HUES6 (cell line): ENCODE measurements around the gene ANKMY1.

ENCODE experiments used
- H3K27ac ChIP-seq: 2 replicates; pipeline ENCODE4 v1.7.0; 2013; ENCODE audit warnings: low read depth, mild to moderate bottlenecking, low read length, inconsistent platforms
- H3K27me3 ChIP-seq: 2 replicates; pipeline ENCODE4 v1.6.1; 2013; ENCODE audit warnings: low read length; ENCODE audit not compliant: control insufficient read depth, insufficient read depth
- H3K36me3 ChIP-seq: 2 replicates; pipeline ENCODE4 v1.6.1; 2013; ENCODE audit warnings: low read length; ENCODE audit not compliant: control insufficient read depth, insufficient read depth
- H3K4me1 ChIP-seq: 2 replicates; pipeline ENCODE4 v1.6.1; 2013; ENCODE audit warnings: low read length; ENCODE audit not compliant: control insufficient read depth, insufficient read depth
- H3K4me3 ChIP-seq: 2 replicates; pipeline ENCODE4 v1.5.1; 2013; ENCODE audit warnings: low read depth, low read length
- H3K9ac ChIP-seq: one replicate; pipeline ENCODE4 v1.6.1; 2013; ENCODE audit warnings: mild to moderate bottlenecking, low read length
- H3K9me3 ChIP-seq: 2 replicates; pipeline ENCODE4 v1.6.1; 2013; ENCODE audit warnings: low read depth, low read length; ENCODE audit not compliant: control insufficient read depth, insufficient read depth

Gene ANKMY1

GRCh38 chr2:240593026-240593702, 35.4 kb upstream of the ANKMY1 start:
- Histone ChIP-seq H3K27me3 (no peaks in the 10 kb centered on the region), H3K36me3 (peaks cover 63% of the 10 kb centered on the region), H3K27ac (no peak overlapping the region), H3K4me1 (no peaks in the 10 kb centered on the region), H3K9me3 (no peaks in the 10 kb centered on the region), H3K9ac (no peak overlapping the region), H3K4me3 (no peak overlapping the region)

- H3K36me3 ChIP-seq, result peaks cover 50% of the 10 kb centered on the region
- no peaks in the 10 kb centered on the region for H3K27me3 ChIP-seq
Measured at GRCh38 chr2:240591784-240592183, 34.0 kb upstream of the ANKMY1 start.

DNA sequence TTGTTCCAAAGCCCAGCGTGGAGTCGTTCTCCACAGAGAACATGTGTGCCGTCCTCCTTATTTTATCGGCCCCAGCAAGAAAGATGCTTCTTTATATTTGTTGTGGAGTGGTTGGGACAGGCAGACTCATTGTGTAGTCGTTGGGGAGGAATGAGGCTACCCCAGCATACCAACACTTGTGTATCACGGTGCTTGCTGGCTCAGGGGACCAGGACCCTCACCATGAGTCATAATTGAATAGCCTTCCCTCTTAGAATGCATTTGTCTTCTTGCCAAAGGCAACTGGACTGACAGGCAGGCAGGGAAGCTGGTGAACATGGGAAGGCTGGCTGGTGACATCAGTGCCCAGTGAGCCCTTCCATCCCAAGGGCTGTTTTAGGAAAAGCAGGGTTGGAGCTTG, 33.4 kb upstream of the ANKMY1 start:
- no peak overlapping the region for H3K27ac ChIP-seq
- H3K27me3 ChIP-seq, result no peaks in the 10 kb centered on the region
- H3K9me3 ChIP-seq, result no peaks in the 10 kb centered on the region
- peaks cover 46% of the 10 kb centered on the region for H3K36me3 ChIP-seq
- H3K4me3 ChIP-seq, result no peak overlapping the region
- peaks cover 9% of the 10 kb centered on the region for H3K4me1 ChIP-seq
- no peak overlapping the region for H3K9ac ChIP-seq

More at GRCh38 chr2:240591784-240592183, 34.0 kb upstream of the ANKMY1 start:
- Histone ChIP-seq H3K27ac (no peak overlapping the region), H3K4me1 (peaks cover 9% of the 10 kb centered on the region), H3K9ac (no peak overlapping the region), H3K9me3 (no peaks in the 10 kb centered on the region), H3K4me3 (no peak overlapping the region)

GRCh38 chr2:240590681-240591111, 32.9 kb upstream of the ANKMY1 start:
- peaks cover 9% of the 10 kb centered on the region for H3K4me1 ChIP-seq
- H3K4me3 ChIP-seq, result no peak overlapping the region
- H3K27ac ChIP-seq, result no peak overlapping the region
- no peaks in the 10 kb centered on the region for H3K9me3 ChIP-seq
- H3K27me3 ChIP-seq, result no peaks in the 10 kb centered on the region
- H3K36me3 ChIP-seq, result peaks cover 41% of the 10 kb centered on the region
- no peak overlapping the region for H3K9ac ChIP-seq

- H3K27ac ChIP-seq, result no peak overlapping the region
- no peaks in the 10 kb centered on the region for H3K9me3 ChIP-seq
- no peaks in the 10 kb centered on the region for H3K27me3 ChIP-seq
- peaks cover 41% of the 10 kb centered on the region for H3K36me3 ChIP-seq
- peaks cover 13% of the 10 kb centered on the region for H3K4me1 ChIP-seq
- no peak overlapping the region for H3K4me3 ChIP-seq
- H3K9ac ChIP-seq, result no peak overlapping the region
Measured at GRCh38 chr2:240589850-240590525, 32.2 kb upstream of the ANKMY1 start.

DNA sequence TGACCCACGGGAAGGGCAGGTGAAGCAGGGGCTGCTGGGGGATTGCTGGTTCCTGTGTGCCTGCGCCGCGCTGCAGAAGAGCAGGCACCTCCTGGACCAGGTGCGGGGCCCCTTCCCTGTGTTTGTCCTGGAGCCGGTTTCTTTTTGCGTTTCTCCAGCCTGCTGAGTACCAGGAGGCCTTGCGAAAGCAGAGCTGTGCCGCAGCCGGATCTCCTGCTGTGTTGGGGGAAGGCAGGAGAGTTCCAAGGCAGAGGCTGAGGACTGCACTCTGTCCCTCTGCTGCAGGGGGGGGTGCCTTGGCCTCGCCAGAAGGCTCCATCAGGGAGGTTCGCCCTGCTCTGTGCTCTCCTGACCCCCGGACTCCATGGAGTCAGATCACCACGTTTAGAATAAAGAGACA, 31.6 kb upstream of the ANKMY1 start:
- H3K4me1 ChIP-seq, result peaks cover 18% of the 10 kb centered on the region
- no peaks in the 10 kb centered on the region for H3K9me3 ChIP-seq
- no peak overlapping the region for H3K27ac ChIP-seq
- H3K27me3 ChIP-seq, result no peaks in the 10 kb centered on the region
- no peak overlapping the region for H3K4me3 ChIP-seq
- no peak overlapping the region for H3K9ac ChIP-seq
- H3K36me3 ChIP-seq, result peaks cover 41% of the 10 kb centered on the region

- H3K4me3 ChIP-seq, result no peak overlapping the region
- no peaks in the 10 kb centered on the region for H3K9me3 ChIP-seq
- H3K4me1 ChIP-seq, result peaks cover 18% of the 10 kb centered on the region
- no peak overlapping the region for H3K9ac ChIP-seq
- H3K27me3 ChIP-seq, result no peaks in the 10 kb centered on the region
- no peak overlapping the region for H3K27ac ChIP-seq
- H3K36me3 ChIP-seq, result peaks cover 39% of the 10 kb centered on the region
Measured at GRCh38 chr2:240588669-240589068, 30.9 kb upstream of the ANKMY1 start.

- H3K4me3 ChIP-seq, result peak overlapping the region; percentile 78
- H3K9me3 ChIP-seq, result no peaks in the 10 kb centered on the region
- peaks cover 34% of the 10 kb centered on the region for H3K36me3 ChIP-seq
- H3K27me3 ChIP-seq, result no peaks in the 10 kb centered on the region
- no peak overlapping the region for H3K9ac ChIP-seq
- peaks cover 18% of the 10 kb centered on the region for H3K4me1 ChIP-seq
- no peak overlapping the region for H3K27ac ChIP-seq
Measured at GRCh38 chr2:240588006-240588655, 30.3 kb upstream of the ANKMY1 start.

DNA sequence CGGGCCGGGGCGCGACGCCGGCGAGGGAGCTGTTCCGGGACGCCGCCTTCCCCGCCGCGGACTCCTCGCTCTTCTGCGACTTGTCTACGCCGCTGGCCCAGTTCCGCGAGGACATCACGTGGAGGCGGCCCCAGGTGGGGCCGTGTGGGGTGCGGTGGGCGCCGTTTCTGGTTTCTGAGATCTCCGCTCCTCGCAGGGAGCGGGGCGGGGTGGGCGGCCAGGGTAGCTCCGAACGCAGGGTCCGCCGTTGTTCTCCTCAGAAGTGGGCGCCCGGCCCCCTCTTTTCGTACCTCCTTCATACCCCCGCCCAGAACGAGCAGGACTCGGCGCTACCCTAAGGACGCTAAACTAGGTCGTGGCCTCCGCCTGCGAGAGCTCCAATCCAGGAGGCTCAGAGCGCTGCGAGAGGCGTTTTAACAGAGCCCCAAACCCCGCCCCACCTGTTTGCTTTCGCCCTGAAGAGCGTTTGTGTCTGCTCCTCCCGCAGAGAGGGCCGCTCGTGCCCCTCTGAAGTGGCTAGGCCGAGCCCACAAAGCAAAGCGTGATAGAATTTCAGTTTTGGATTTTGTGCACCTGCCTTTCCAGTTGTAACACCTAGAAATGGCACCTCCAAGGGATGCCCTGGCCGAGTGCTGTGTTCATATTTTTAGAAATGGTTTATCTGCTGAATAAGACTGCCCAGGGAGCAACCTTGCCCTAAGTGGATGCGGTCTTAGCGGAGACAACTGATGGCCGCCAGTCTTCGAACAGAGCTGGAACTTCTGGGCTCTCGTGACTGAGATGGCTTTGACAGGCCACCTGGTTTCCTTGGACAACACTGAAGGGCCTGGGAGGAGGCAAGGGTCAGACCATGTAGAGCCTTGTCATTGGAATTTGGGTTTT, 29.4 kb upstream of the ANKMY1 start:
- Histone ChIP-seq H3K27ac (peak overlapping the region; percentile 85; the same call in 1 of the 2 replicates), H3K27me3 (no peaks in the 10 kb centered on the region), H3K9me3 (no peaks in the 10 kb centered on the region), H3K36me3 (peaks cover 28% of the 10 kb centered on the region), H3K9ac (peak overlapping the region; percentile 56), H3K4me3 (peak overlapping the region; percentile 78), H3K4me1 (peaks cover 24% of the 10 kb centered on the region)

GRCh38 chr2:240586198-240586918, 28.6 kb upstream of the ANKMY1 start, which contains the start of gene CAPN10:
CAPN10 (plus strand) TSS chr2:240586734; CDS start chr2:240586912, 178 bp downstream.
- Histone ChIP-seq H3K4me1 (peaks cover 26% of the 10 kb centered on the region), H3K27ac (peak within 1 kb of the TSS; percentile 85), H3K4me3 (peak within 1 kb of the TSS; percentile 78), H3K27me3 (no peaks in the 10 kb centered on the region), H3K9me3 (no peaks in the 10 kb centered on the region), H3K9ac (peak within 1 kb of the TSS; percentile 77), H3K36me3 (peaks cover 20% of the 10 kb centered on the region)
